ENCODE data around the gene NPL.

NPL gene

GRCh38 chr1:182845379-182845778 is 55.8 kb downstream of the NPL start:
- no peak for DNase-seq (ENCODE audit: low read depth)
- no peak overlapping the region for H3K4me3 ChIP-seq (ENCODE audit: control insufficient read depth, low read depth, low read length)
- TF ChIP-seq, protein P1, sequence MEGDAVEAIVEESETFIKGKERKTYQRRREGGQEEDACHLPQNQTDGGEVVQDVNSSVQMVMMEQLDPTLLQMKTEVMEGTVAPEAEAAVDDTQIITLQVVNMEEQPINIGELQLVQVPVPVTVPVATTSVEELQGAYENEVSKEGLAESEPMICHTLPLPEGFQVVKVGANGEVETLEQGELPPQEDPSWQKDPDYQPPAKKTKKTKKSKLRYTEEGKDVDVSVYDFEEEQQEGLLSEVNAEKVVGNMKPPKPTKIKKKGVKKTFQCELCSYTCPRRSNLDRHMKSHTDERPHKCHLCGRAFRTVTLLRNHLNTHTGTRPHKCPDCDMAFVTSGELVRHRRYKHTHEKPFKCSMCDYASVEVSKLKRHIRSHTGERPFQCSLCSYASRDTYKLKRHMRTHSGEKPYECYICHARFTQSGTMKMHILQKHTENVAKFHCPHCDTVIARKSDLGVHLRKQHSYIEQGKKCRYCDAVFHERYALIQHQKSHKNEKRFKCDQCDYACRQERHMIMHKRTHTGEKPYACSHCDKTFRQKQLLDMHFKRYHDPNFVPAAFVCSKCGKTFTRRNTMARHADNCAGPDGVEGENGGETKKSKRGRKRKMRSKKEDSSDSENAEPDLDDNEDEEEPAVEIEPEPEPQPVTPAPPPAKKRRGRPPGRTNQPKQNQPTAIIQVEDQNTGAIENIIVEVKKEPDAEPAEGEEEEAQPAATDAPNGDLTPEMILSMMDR (conservative IDR thresholded peaks at IDR 0.05; ENCODE audit: control insufficient read depth, insufficient read depth, low read depth, low read length) = no peak

- TF ChIP-seq, protein P1 (conservative IDR thresholded peaks at IDR 0.05; ENCODE audit: control insufficient read depth, insufficient read depth, low read depth, low read length) = no peak
- no peak for DNase-seq (ENCODE audit: low read depth)
- no peak overlapping the region for H3K4me3 ChIP-seq (ENCODE audit: control insufficient read depth, low read depth, low read length)
Observed at GRCh38 chr1:182845894-182846293, 56.3 kb downstream of the NPL start.

DNA sequence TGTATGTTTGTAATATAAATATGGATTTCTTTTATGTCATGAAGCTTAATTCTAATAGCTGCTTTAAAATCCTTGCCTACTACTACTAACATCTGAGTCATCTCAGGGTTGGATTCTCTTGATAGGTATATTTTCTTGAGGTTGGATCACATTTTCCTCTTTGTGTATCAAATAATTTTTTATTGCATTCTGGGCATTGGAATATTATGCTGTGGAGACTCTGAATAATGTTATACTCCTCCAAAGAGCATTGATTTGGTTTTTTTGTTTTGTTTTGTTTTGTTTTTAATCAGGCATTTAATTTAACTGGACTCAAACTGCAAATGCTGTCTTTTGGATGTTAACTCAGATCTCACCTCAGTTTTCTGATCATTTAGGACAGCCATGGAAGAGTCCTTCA is 57.5 kb downstream of the NPL start:
- TF ChIP-seq, protein P1 (conservative IDR thresholded peaks at IDR 0.05; ENCODE audit: control insufficient read depth, insufficient read depth, low read depth, low read length) = no peak

DNA sequence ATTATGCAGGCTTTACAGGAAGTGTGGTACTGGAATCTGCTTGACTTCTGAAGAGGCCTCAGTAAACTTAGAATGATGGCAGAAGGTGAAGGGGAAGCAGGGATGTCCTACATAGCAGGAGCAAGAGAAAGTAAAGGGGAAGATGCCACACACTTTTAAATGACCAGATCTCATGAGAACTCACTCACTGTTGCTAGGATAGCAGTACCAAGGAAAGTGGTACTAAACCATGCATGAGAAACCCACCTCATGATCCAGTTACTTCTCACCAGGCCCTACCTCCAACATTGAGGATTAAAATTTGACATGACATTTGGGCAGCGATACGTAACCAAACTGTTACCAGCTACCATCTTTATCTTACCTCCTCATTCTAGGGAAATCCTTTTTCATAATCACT is 59.2 kb downstream of the NPL start:
- TF ChIP-seq, protein P1 (conservative IDR thresholded peaks at IDR 0.05; ENCODE audit: control insufficient read depth, insufficient read depth, low read depth, low read length) = no peak
- no peak for DNase-seq (ENCODE audit: low read depth)
- no peak overlapping the region for H3K4me3 ChIP-seq (ENCODE audit: control insufficient read depth, low read depth, low read length)

More for the DNA sequence above, 57.5 kb downstream of the NPL start:
- DNase-seq (ENCODE audit: low read depth) = no peak
- H3K4me3 ChIP-seq (ENCODE audit: control insufficient read depth, low read depth, low read length) = no peak overlapping the region

- no peak overlapping the region for H3K4me3 ChIP-seq (ENCODE audit: control insufficient read depth, low read depth, low read length)
- no peak for DNase-seq (ENCODE audit: low read depth)
- TF ChIP-seq, protein P1 (conservative IDR thresholded peaks at IDR 0.05; ENCODE audit: control insufficient read depth, insufficient read depth, low read depth, low read length) = no peak
Observed at GRCh38 chr1:182850319-182850718, 60.7 kb downstream of the NPL start.

DNA sequence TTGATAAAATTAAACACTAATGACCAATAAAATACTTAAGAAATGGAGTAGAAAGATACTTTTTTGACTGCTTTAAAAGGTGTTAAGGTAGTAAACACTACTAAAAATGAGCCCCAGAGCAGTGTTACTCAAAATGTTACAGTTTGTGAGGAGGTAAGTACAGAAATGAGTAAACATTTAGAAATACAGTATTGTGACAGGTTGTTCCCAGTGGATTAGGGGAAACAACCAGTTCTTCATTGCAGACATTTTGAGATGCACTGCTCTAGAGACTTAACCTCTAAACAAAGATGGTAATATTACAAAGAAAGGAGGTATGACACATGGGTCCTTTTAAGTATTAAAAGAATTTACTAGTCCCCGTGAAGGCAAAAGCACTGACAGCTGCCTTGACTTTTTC is 62.3 kb downstream of the NPL start:
- H3K4me3 ChIP-seq (ENCODE audit: control insufficient read depth, low read depth, low read length) = no peak overlapping the region
- TF ChIP-seq, protein P1 (conservative IDR thresholded peaks at IDR 0.05; ENCODE audit: control insufficient read depth, insufficient read depth, low read depth, low read length) = no peak
- DNase-seq (ENCODE audit: low read depth) = no peak

DNA sequence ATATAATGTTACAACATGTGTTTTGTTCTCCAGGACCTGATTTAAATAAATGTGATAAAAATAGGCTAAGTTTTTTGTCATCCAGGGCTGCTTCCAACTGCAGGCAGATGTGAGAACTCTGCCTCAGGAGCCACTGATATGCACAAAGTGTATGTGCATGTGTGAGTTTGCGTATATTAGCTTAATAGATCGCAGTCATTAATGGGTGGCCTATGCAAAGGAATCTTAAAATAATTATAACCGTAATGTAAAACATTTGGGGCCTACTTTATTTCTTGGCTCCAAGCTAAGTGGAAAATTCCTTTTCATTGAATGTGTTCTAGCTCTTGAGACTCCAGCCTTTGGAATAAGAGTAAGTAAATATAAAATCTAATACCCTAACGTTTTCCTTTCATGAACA is 66.3 kb downstream of the NPL start:
- TF ChIP-seq, protein P1 (conservative IDR thresholded peaks at IDR 0.05; ENCODE audit: control insufficient read depth, insufficient read depth, low read depth, low read length) = no peak
- DNase-seq (ENCODE audit: low read depth) = no peak
- H3K4me3 ChIP-seq (ENCODE audit: control insufficient read depth, low read depth, low read length) = no peak overlapping the region

Measured in fibroblast of mammary gland (primary cell).